ENCODE data around the gene PCDHAC1. TPM values are rescaled to one million over a fixed set of nuclear protein-coding genes. Genes with fewer than 3 reads are reported as not detected.
A peak's percentile ranks its signal among the peaks of the same experiment; 100 is the strongest.

Gene PCDHAC1
- total and polyA plus RNA-seq, 9 donors, result 0.06 to 0.31 (median 0.15) TPM

DNA sequence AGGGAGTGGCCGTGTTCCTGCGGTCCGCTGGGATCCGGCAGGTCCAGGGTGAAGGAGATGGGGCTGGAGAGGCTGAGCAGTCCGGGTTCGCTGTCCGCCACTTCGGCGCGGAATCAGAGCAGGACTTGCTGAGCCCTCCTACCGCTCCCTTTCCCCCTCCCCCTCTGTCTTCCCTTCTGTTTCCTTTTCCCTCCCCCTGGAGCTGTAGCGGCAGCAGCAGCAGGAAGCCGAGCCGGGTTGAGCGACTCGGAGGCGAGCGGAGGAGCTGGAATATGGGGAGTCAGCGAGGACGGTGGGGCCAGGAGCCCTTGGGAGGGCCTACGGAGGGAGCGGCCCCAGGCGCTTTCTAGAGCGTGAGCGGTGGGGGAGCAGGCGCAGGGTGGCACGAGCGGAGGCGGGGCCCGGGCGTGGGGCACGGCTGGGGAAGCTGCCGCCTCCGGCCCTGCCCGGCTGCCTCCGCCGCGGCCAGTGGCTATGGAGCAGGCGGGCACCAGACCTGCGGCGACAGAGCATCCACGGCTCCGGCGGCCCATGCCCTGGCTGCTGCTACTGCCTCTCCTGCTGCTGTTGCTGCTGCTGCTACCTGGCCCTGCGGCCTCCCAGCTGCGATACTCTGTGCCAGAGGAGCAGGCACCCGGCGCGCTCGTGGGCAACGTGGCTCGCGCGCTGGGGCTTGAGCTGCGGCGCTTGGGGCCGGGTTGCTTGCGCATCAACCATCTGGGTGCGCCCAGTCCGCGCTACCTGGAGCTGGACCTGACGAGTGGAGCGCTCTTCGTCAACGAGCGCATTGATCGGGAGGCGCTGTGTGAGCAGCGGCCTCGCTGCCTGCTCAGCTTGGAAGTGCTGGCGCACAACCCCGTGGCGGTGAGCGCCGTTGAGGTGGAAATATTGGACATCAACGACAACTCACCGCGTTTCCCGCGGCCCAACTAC, 40.5 kb downstream of the PCDHAC1 start, which contains the start of gene PCDHAC2:
Gene PCDHAC2, plus strand, starts transcription at position 184 of the 933 bp plus-strand sequence. Its CDS starts 291 bp downstream, at position 475.
- no peak within 1 kb of the TSS for H3K27ac ChIP-seq (ENCODE audit: low read length)
- peak; percentile 81 for DNase-seq
- H3K27me3 ChIP-seq (ENCODE audit: control insufficient read depth, insufficient read depth, low read length), result peaks cover 27% of the 10 kb centered on the region
- H3K36me3 ChIP-seq (ENCODE audit: control insufficient read depth, insufficient read depth, low read length), result no peaks in the 10 kb centered on the region
- H3K4me3 ChIP-seq (ENCODE audit: low read length), result peak within 1 kb of the TSS; percentile 57
- peaks cover 11% of the 10 kb centered on the region for H3K4me1 ChIP-seq (ENCODE audit: control insufficient read depth, insufficient read depth, low read length)
- no peaks in the 10 kb centered on the region for H3K9me3 ChIP-seq (replicated peaks; ENCODE audit: control insufficient read depth, low read depth, low read length)
- under 1% methylated on average over 76 of the region's 80 CpGs for WGBS (ENCODE audit: insufficient coverage)

DNA sequence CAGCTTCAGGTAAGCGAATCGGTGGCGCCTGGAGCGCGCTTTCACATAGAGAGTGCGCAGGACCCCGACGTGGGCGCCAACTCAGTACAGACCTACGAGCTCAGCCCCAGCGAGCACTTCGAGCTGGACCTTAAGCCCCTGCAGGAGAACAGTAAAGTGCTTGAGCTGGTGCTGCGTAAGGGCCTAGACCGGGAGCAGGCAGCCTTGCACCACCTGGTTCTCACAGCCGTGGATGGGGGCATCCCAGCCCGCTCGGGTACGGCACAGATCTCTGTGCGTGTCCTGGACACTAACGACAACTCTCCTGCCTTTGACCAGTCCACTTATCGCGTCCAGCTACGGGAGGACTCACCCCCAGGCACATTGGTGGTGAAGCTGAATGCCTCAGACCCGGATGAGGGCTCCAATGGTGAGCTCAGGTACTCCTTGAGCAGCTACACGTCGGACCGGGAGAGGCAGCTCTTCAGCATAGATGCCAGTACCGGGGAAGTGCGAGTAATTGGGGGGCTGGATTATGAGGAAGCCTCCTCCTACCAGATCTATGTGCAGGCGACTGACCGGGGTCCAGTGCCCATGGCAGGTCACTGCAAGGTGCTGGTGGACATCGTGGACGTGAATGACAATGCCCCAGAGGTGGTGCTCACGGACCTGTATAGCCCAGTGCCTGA, 41.3 kb downstream of the PCDHAC1 start:
- WGBS (ENCODE audit: insufficient coverage), result 21% methylated on average over 33 of the region's 34 CpGs
- peak overlapping the region; percentile 57 for H3K4me3 ChIP-seq (ENCODE audit: low read length)
- no peak overlapping the region for H3K27ac ChIP-seq (ENCODE audit: low read length)
- peaks cover 11% of the 10 kb centered on the region for H3K4me1 ChIP-seq (ENCODE audit: control insufficient read depth, insufficient read depth, low read length)
- no peaks in the 10 kb centered on the region for H3K9me3 ChIP-seq (replicated peaks; ENCODE audit: control insufficient read depth, low read depth, low read length)
- no peaks in the 10 kb centered on the region for H3K36me3 ChIP-seq (ENCODE audit: control insufficient read depth, insufficient read depth, low read length)
- DNase-seq, result no peak
- H3K27me3 ChIP-seq (ENCODE audit: control insufficient read depth, insufficient read depth, low read length), result peaks cover 27% of the 10 kb centered on the region

GRCh38 chr5:140969880-140970279, 43.8 kb downstream of the PCDHAC1 start:
- H3K36me3 ChIP-seq (ENCODE audit: control insufficient read depth, insufficient read depth, low read length), result no peaks in the 10 kb centered on the region
- H3K27me3 ChIP-seq (ENCODE audit: control insufficient read depth, insufficient read depth, low read length), result peaks cover 27% of the 10 kb centered on the region
- no peak for DNase-seq
- H3K4me1 ChIP-seq (ENCODE audit: control insufficient read depth, insufficient read depth, low read length), result peaks cover 11% of the 10 kb centered on the region
- H3K9me3 ChIP-seq (replicated peaks; ENCODE audit: control insufficient read depth, low read depth, low read length), result no peaks in the 10 kb centered on the region
- no peak overlapping the region for H3K4me3 ChIP-seq (ENCODE audit: low read length)
- no peak overlapping the region for H3K27ac ChIP-seq (ENCODE audit: low read length)

DNA sequence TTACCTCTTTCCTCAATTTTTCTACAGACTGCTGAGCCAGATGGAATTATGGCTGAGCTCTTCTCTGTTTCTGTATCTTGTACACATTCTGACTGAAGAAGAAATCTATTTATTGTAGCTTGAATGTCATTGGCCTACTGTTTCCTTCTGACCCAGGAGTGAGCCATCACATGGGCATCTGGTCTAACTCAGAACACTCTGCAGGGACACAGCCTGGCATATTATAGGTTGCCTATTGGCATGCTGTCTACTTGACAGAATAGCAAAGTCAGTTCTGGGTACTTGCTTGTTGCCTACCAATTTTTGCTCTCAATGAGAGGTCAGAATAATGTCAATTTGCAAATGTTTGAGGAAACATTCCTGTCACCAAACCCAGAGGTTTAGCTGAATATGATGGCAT, 47.5 kb downstream of the PCDHAC1 start:
- Histone ChIP-seq H3K4me3 (ENCODE audit: low read length) (no peak overlapping the region), H3K9me3 (replicated peaks; ENCODE audit: control insufficient read depth, low read depth, low read length) (no peaks in the 10 kb centered on the region), H3K27ac (ENCODE audit: low read length) (no peak overlapping the region), H3K4me1 (ENCODE audit: control insufficient read depth, insufficient read depth, low read length) (peaks cover 3% of the 10 kb centered on the region), H3K36me3 (ENCODE audit: control insufficient read depth, insufficient read depth, low read length) (no peaks in the 10 kb centered on the region), H3K27me3 (ENCODE audit: control insufficient read depth, insufficient read depth, low read length) (no peaks in the 10 kb centered on the region)
- no peak for DNase-seq

DNA sequence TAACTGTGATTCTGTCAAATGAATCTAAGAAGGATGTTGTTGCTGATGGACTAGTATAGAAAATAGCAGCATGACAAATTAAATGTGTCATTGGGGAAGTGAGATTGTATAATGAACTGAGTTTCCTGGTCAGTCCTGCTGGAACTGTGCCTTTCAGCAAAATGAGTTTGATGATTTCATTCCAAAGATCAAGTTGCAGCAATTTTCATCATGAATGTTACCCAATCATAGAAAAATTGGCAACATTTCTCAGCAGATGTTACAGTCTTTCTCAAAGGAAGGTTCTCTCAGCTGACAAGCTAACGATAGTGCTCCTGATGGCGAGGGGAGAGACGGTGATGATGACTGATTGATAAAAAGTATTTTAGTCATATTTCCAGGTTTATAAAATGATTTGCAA, 50.9 kb downstream of the PCDHAC1 start:
- DNase-seq, result peak; percentile 79

GRCh38 chr5:140978260-140978659, 52.2 kb downstream of the PCDHAC1 start:
- 88% methylated on average over 1 of the region's 2 CpGs for WGBS (ENCODE audit: insufficient coverage)
- H3K27me3 ChIP-seq (ENCODE audit: control insufficient read depth, insufficient read depth, low read length), result no peaks in the 10 kb centered on the region

More for the DNA sequence above, 50.9 kb downstream of the PCDHAC1 start:
- no peak overlapping the region for H3K27ac ChIP-seq (ENCODE audit: low read length)
- peaks cover 3% of the 10 kb centered on the region for H3K4me1 ChIP-seq (ENCODE audit: control insufficient read depth, insufficient read depth, low read length)
- no CpG with 5 or more reads among the region's 3 CpGs for WGBS (ENCODE audit: insufficient coverage)
- H3K9me3 ChIP-seq (replicated peaks; ENCODE audit: control insufficient read depth, low read depth, low read length), result no peaks in the 10 kb centered on the region
- H3K36me3 ChIP-seq (ENCODE audit: control insufficient read depth, insufficient read depth, low read length), result no peaks in the 10 kb centered on the region
- no peak overlapping the region for H3K4me3 ChIP-seq (ENCODE audit: low read length)
- H3K27me3 ChIP-seq (ENCODE audit: control insufficient read depth, insufficient read depth, low read length), result no peaks in the 10 kb centered on the region

GRCh38 chr5:140978983-140979382, 52.9 kb downstream of the PCDHAC1 start:
- H3K27ac ChIP-seq (ENCODE audit: low read length), result no peak overlapping the region
- 83% methylated on average over 1 of the region's 1 CpG for WGBS (ENCODE audit: insufficient coverage)

More at GRCh38 chr5:140978260-140978659, 52.2 kb downstream of the PCDHAC1 start:
- Histone ChIP-seq H3K27ac (ENCODE audit: low read length) (no peak overlapping the region), H3K4me1 (ENCODE audit: control insufficient read depth, insufficient read depth, low read length) (peaks cover 3% of the 10 kb centered on the region), H3K4me3 (ENCODE audit: low read length) (no peak overlapping the region), H3K36me3 (ENCODE audit: control insufficient read depth, insufficient read depth, low read length) (no peaks in the 10 kb centered on the region), H3K9me3 (replicated peaks; ENCODE audit: control insufficient read depth, low read depth, low read length) (no peaks in the 10 kb centered on the region)
- DNase-seq, result no peak

More at GRCh38 chr5:140978983-140979382, 52.9 kb downstream of the PCDHAC1 start:
- H3K27me3 ChIP-seq (ENCODE audit: control insufficient read depth, insufficient read depth, low read length), result no peaks in the 10 kb centered on the region
- no peaks in the 10 kb centered on the region for H3K36me3 ChIP-seq (ENCODE audit: control insufficient read depth, insufficient read depth, low read length)
- peaks cover 3% of the 10 kb centered on the region for H3K4me1 ChIP-seq (ENCODE audit: control insufficient read depth, insufficient read depth, low read length)
- DNase-seq, result no peak
- no peak overlapping the region for H3K4me3 ChIP-seq (ENCODE audit: low read length)
- no peaks in the 10 kb centered on the region for H3K9me3 ChIP-seq (replicated peaks; ENCODE audit: control insufficient read depth, low read depth, low read length)

Other genes with a start within 250 kb of the PCDHAC1 start
- 41.4 TPM for gene HARS1, start 234.9 kb upstream of the PCDHAC1 start, total RNA-seq
- 10 to 100 TPM; 47.0 to 54.0 (median 51.0) TPM for gene HARS1, start 234.9 kb upstream of the PCDHAC1 start, polyA plus RNA-seq (ENCODE audit: insufficient read depth in 1 of 8, insufficient read length in 8 of 8, low replicate concordance in 1 of 8)
- gene HARS2, start 234.8 kb upstream of the PCDHAC1 start, total RNA-seq, result 23.5 TPM
- 10 to 100 TPM; 21.8 to 29.5 (median 25.3) TPM for gene HARS2, start 234.8 kb upstream of the PCDHAC1 start, polyA plus RNA-seq (ENCODE audit: insufficient read depth in 1 of 8, insufficient read length in 8 of 8, low replicate concordance in 1 of 8)
- 68.5 TPM for gene ZMAT2, start 225.9 kb upstream of the PCDHAC1 start, total RNA-seq
- 100 to 1,000 TPM in 1 of 8 donors, 10 to 100 TPM in 7; 78.9 to 104 (median 90.5) TPM for gene ZMAT2, start 225.9 kb upstream of the PCDHAC1 start, polyA plus RNA-seq (ENCODE audit: insufficient read depth in 1 of 8, insufficient read length in 8 of 8, low replicate concordance in 1 of 8)
- gene PCDHA1, start 140.2 kb upstream of the PCDHAC1 start, total RNA-seq, result 0.04 TPM
- gene PCDHA1, start 140.2 kb upstream of the PCDHAC1 start, polyA plus RNA-seq (ENCODE audit: insufficient read depth in 1 of 8, insufficient read length in 8 of 8, low replicate concordance in 1 of 8), result under 1 TPM in 4 of 8 donors, not detected in 4; 0.04 to 0.09 (median 0.06) TPM
- gene PCDHA2, start 131.4 kb upstream of the PCDHAC1 start, total RNA-seq, result 0.04 TPM
- under 1 TPM in 5 of 8 donors, not detected in 3; 0.03 to 0.13 (median 0.05) TPM for gene PCDHA2, start 131.4 kb upstream of the PCDHAC1 start, polyA plus RNA-seq (ENCODE audit: insufficient read depth in 1 of 8, insufficient read length in 8 of 8, low replicate concordance in 1 of 8)
- gene PCDHA3, start 125.2 kb upstream of the PCDHAC1 start, total RNA-seq, result 0.18 TPM
- under 1 TPM; 0.05 to 0.23 (median 0.17) TPM for gene PCDHA3, start 125.2 kb upstream of the PCDHAC1 start, polyA plus RNA-seq (ENCODE audit: insufficient read depth in 1 of 8, insufficient read length in 8 of 8, low replicate concordance in 1 of 8)
- gene PCDHA4, start 119.2 kb upstream of the PCDHAC1 start, total RNA-seq, result 0.22 TPM
- gene PCDHA4, start 119.2 kb upstream of the PCDHAC1 start, polyA plus RNA-seq (ENCODE audit: insufficient read depth in 1 of 8, insufficient read length in 8 of 8, low replicate concordance in 1 of 8), result under 1 TPM; 0.07 to 0.23 (median 0.12) TPM
- 0.04 TPM for gene PCDHA5, start 104.7 kb upstream of the PCDHAC1 start, total RNA-seq
- gene PCDHA5, start 104.7 kb upstream of the PCDHAC1 start, polyA plus RNA-seq (ENCODE audit: insufficient read depth in 1 of 8, insufficient read length in 8 of 8, low replicate concordance in 1 of 8), result under 1 TPM in 5 of 8 donors, not detected in 3; 0.04 to 0.30 (median 0.11) TPM
- 0.09 TPM for gene PCDHA6, start 98.3 kb upstream of the PCDHAC1 start, total RNA-seq
- gene PCDHA6, start 98.3 kb upstream of the PCDHAC1 start, polyA plus RNA-seq (ENCODE audit: insufficient read depth in 1 of 8, insufficient read length in 8 of 8, low replicate concordance in 1 of 8), result under 1 TPM; 0.04 to 0.36 (median 0.13) TPM
- 0.13 TPM for gene PCDHA7, start 92.0 kb upstream of the PCDHAC1 start, total RNA-seq
- under 1 TPM; 0.04 to 0.26 (median 0.13) TPM for gene PCDHA7, start 92.0 kb upstream of the PCDHAC1 start, polyA plus RNA-seq (ENCODE audit: insufficient read depth in 1 of 8, insufficient read length in 8 of 8, low replicate concordance in 1 of 8)
- gene PCDHA8, start 85.1 kb upstream of the PCDHAC1 start, total RNA-seq, result 0.09 TPM
- gene PCDHA8, start 85.1 kb upstream of the PCDHAC1 start, polyA plus RNA-seq (ENCODE audit: insufficient read depth in 1 of 8, insufficient read length in 8 of 8, low replicate concordance in 1 of 8), result under 1 TPM in 4 of 8 donors, not detected in 4; 0.03 to 0.11 (median 0.06) TPM
- 0.04 TPM for gene PCDHA9, start 77.9 kb upstream of the PCDHAC1 start, total RNA-seq
- gene PCDHA9, start 77.9 kb upstream of the PCDHAC1 start, polyA plus RNA-seq (ENCODE audit: insufficient read depth in 1 of 8, insufficient read length in 8 of 8, low replicate concordance in 1 of 8), result under 1 TPM in 4 of 8 donors, not detected in 4; 0.03 to 0.05 (median 0.03) TPM
- 0.09 TPM for gene PCDHA10, start 70.4 kb upstream of the PCDHAC1 start, total RNA-seq
- under 1 TPM; 0.04 to 0.12 (median 0.07) TPM for gene PCDHA10, start 70.4 kb upstream of the PCDHAC1 start, polyA plus RNA-seq (ENCODE audit: insufficient read depth in 1 of 8, insufficient read length in 8 of 8, low replicate concordance in 1 of 8)
- 0.09 TPM for gene PCDHA11, start 57.3 kb upstream of the PCDHAC1 start, total RNA-seq
- under 1 TPM in 5 of 8 donors, not detected in 3; 0.04 to 0.43 (median 0.09) TPM for gene PCDHA11, start 57.3 kb upstream of the PCDHAC1 start, polyA plus RNA-seq (ENCODE audit: insufficient read depth in 1 of 8, insufficient read length in 8 of 8, low replicate concordance in 1 of 8)
- 0.09 TPM for gene PCDHA12, start 51.0 kb upstream of the PCDHAC1 start, total RNA-seq
- gene PCDHA12, start 51.0 kb upstream of the PCDHAC1 start, polyA plus RNA-seq (ENCODE audit: insufficient read depth in 1 of 8, insufficient read length in 8 of 8, low replicate concordance in 1 of 8), result under 1 TPM in 6 of 8 donors, not detected in 2; 0.05 to 0.12 (median 0.07) TPM
- gene PCDHA13, start 44.2 kb upstream of the PCDHAC1 start, total RNA-seq, result 0.04 TPM
- under 1 TPM in 3 of 8 donors, not detected in 5; 0.03 to 0.14 (median 0.04) TPM for gene PCDHA13, start 44.2 kb upstream of the PCDHAC1 start, polyA plus RNA-seq (ENCODE audit: insufficient read depth in 1 of 8, insufficient read length in 8 of 8, low replicate concordance in 1 of 8)
- gene PCDHAC2, start 40.2 kb downstream of the PCDHAC1 start, total RNA-seq, result 1.9 TPM
- 1 to 10 TPM in 6 of 8 donors, under 1 TPM in 2; 0.83 to 3.9 (median 2.0) TPM for gene PCDHAC2, start 40.2 kb downstream of the PCDHAC1 start, polyA plus RNA-seq (ENCODE audit: insufficient read depth in 1 of 8, insufficient read length in 8 of 8, low replicate concordance in 1 of 8)
- 0.13 TPM for gene PCDHB1, start 125.1 kb downstream of the PCDHAC1 start, total RNA-seq
- under 1 TPM; 0.05 to 0.27 (median 0.11) TPM for gene PCDHB1, start 125.1 kb downstream of the PCDHAC1 start, polyA plus RNA-seq (ENCODE audit: insufficient read depth in 1 of 8, insufficient read length in 8 of 8, low replicate concordance in 1 of 8)
- gene PCDHB2, start 168.3 kb downstream of the PCDHAC1 start, total RNA-seq, result 3.2 TPM
- 1 to 10 TPM; 2.9 to 7.8 (median 3.9) TPM for gene PCDHB2, start 168.3 kb downstream of the PCDHAC1 start, polyA plus RNA-seq (ENCODE audit: insufficient read depth in 1 of 8, insufficient read length in 8 of 8, low replicate concordance in 1 of 8)
- 1.8 TPM for gene PCDHB3, start 174.2 kb downstream of the PCDHAC1 start, total RNA-seq
- 1 to 10 TPM; 1.4 to 4.4 (median 1.8) TPM for gene PCDHB3, start 174.2 kb downstream of the PCDHAC1 start, polyA plus RNA-seq (ENCODE audit: insufficient read depth in 1 of 8, insufficient read length in 8 of 8, low replicate concordance in 1 of 8)
- 1.8 TPM for gene PCDHB4, start 195.5 kb downstream of the PCDHAC1 start, total RNA-seq
- 1 to 10 TPM; 2.4 to 3.6 (median 2.7) TPM for gene PCDHB4, start 195.5 kb downstream of the PCDHAC1 start, polyA plus RNA-seq (ENCODE audit: insufficient read depth in 1 of 8, insufficient read length in 8 of 8, low replicate concordance in 1 of 8)
- 3.1 TPM for gene PCDHB5, start 208.9 kb downstream of the PCDHAC1 start, total RNA-seq
- gene PCDHB5, start 208.9 kb downstream of the PCDHAC1 start, polyA plus RNA-seq (ENCODE audit: insufficient read depth in 1 of 8, insufficient read length in 8 of 8, low replicate concordance in 1 of 8), result 1 to 10 TPM; 2.7 to 4.6 (median 3.7) TPM
- gene PCDHB6, start 223.8 kb downstream of the PCDHAC1 start, total RNA-seq, result 0.80 TPM
- gene PCDHB6, start 223.8 kb downstream of the PCDHAC1 start, polyA plus RNA-seq (ENCODE audit: insufficient read depth in 1 of 8, insufficient read length in 8 of 8, low replicate concordance in 1 of 8), result 1 to 10 TPM; 1.5 to 2.4 (median 1.9) TPM
- gene PCDHB7, start 246.3 kb downstream of the PCDHAC1 start, total RNA-seq, result 2.1 TPM
- 1 to 10 TPM; 2.5 to 3.2 (median 2.8) TPM for gene PCDHB7, start 246.3 kb downstream of the PCDHAC1 start, polyA plus RNA-seq (ENCODE audit: insufficient read depth in 1 of 8, insufficient read length in 8 of 8, low replicate concordance in 1 of 8)